Adrenal gland (tissue), 12 donors: ENCODE results near the gene G6PD. TPM values are rescaled to one million over a fixed set of nuclear protein-coding genes. Genes with fewer than 3 reads are reported as not detected.

Experiments
- DNase-seq, 7 donors: peaks; one replicate each; pipeline ENCODE4 v3.0.0-alpha.2; 2019 to 2020
- H3K27ac ChIP-seq, 5 donors: fragments of 200-600 bp; sonication (generic) in 4 of 5; 1 replicate in 3 of 5; 2 replicates in 2 of 5; pipeline versions ENCODE4 v1.5.1 to v1.8.0; 2016 to 2020; ENCODE audit warnings: mild to moderate bottlenecking in 1 of 5
- H3K27me3 ChIP-seq: fragments of 200-600 bp; 2 replicates; pipeline ENCODE4 v1.8.0; 2021
- H3K36me3 ChIP-seq, 2 donors: fragments of 200-600 bp; replicated peaks in 1 of 2; 1 replicate in 1 of 2; 2 replicates in 1 of 2; pipeline versions ENCODE4 v1.5.1 to v1.8.0; 2018 to 2022
- H3K4me1 ChIP-seq, 2 donors: fragments of 200-600 bp; replicated peaks in 1 of 2; 1 replicate in 1 of 2; 2 replicates in 1 of 2; pipeline versions ENCODE4 v1.5.1 to v1.8.0; 2018 to 2021
- H3K4me3 ChIP-seq, 4 donors: fragments of 200-600 bp; sonication (generic) in 3 of 4; one replicate each; pipeline ENCODE4 v1.5.1; 2016 to 2018
- H3K9me3 ChIP-seq, 3 donors: fragments of 200-600 bp; sonication (generic) in 1 of 3; replicated peaks in 1 of 3; 1 replicate in 2 of 3; 2 replicates in 1 of 3; pipeline versions ENCODE4 v1.5.1 to v1.8.0; 2016 to 2021
- POLR2A ChIP-seq, 2 donors: fragments of 450-650 bp; IDR thresholded peaks; one replicate each; pipeline ENCODE4 v1.6.1; 2017; ENCODE audit warnings: antibody characterized with exemption in 2 of 2, mild to moderate bottlenecking in 2 of 2, moderate library complexity in 1 of 2
- WGBS, 4 donors: extraction: QIAGEN DNeasy Blood & Tissue Kit in 2 of 4; methylation state at CpG; one replicate each; pipeline versions ENCODE4 v1.1.5 to v1.1.7; 2013 to 2017; 5-methylcytosine and 5-hydroxymethylcytosine counted together
- intact Hi-C, 2 donors: fragments of 100-400 bp; cut with DNase I; formaldehyde crosslinking; loops; one replicate each; pipeline versions ENCODE4 v1.14.1 to v1.15.0; 2022 to 2023
- polyA plus RNA-seq, 3 donors: library from polyadenylated mRNA; stranded (reverse); fragments of 200-250 nt in 2 of 3; fragments of 350-450 nt in 1 of 3; fragmentation: Illumina TruSeq in 1 of 3; extraction: RNeasy Lipid Tissue Mini Kit (QIAGEN cat#74804) in 1 of 3; gene quantifications; one replicate each; pipeline ENCODE4 v1.2.3, GENCODE V29; 2013 to 2014
- total RNA-seq, 9 donors: library from RNA; depleted of rRNA in 4 of 9; stranded (reverse); fragments of >200 nt in 4 of 9; fragments of 120-200 nt in 1 of 9; fragmentation: NEBNext Ultra II Directional in 1 of 9; extraction: Animal tissue kit (Norgen Biotek cat#: 25700) in 1 of 9; gene quantifications; one replicate each; pipeline versions ENCODE4 v1.1.0 to v1.2.4, GENCODE V29; 2013 to 2023
- TF ChIP-seq, protein P1 (sequence below), 6 experiments: fragments of 450-650 bp in 4 of 6; fragments of 200-600 bp in 2 of 6; sonication (generic) in 1 of 6; IDR thresholded peaks; 1 replicate in 5 of 6; 2 replicates in 1 of 6; pipeline versions ENCODE4 v1.5.1 to v1.8.0; 2016 to 2021; ENCODE audit warnings: antibody characterized with exemption in 6 of 6, mild to moderate bottlenecking in 2 of 6, moderate library complexity in 1 of 6
- donor health status: healthy with polysubstance abuse.
- donor health status: Bipolar disorder and iron deficiency.
- donor health status: DM: yes; HTN: yes; CAD: no.
- donor health status: DM: no; HTN: no; CAD: no.
- donor health status: DM: no; HTN: no; CAD: no.
- donor health status: DM: yes; HTN: yes; CAD: no.

Gene G6PD
- total and polyA plus RNA-seq, 12 donors: 22.1 to 124 (median 93.8) TPM

DNA sequence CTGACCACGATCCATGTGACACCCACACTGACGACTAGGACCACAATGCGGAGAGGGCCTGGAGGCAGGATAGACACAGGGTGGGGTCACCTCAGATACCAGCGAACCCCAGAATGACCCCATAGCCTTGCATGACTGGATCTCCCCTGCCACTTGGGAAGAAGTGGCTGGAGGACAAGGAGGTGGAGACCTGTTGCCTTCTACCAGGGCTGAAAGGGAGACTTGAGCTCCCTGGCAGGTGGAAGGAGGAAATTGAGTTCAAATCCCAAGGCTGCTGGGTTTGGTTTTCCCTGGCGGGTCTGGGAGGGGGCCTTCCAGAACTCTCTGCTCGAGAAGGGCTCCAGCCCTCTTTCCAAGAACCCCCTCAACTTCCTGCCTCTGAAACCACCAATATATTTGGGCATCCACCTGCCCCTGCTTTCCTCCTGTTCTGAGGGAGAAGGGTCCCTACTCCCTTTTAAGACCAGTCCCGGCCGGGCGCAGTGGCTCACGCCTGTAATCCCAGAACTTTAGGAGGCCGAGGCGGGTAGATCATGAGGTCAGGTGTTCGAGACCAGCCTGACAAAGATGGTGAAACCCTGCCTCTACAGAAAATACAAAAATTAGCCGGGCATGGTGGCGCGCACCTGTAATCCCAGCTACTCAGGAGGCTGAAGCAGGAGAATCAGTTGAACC is 33.6 kb downstream of the G6PD start:
- WGBS, 4 donors: 85 to 95% (median 89%) methylated on average over 6 to 16 of the region's 16 CpGs
- no peak for DNase-seq
- peaks cover 16 to 21% of the 10 kb centered on the region in 2 donors for H3K4me1 ChIP-seq
- no peaks in the 10 kb centered on the region for H3K36me3 ChIP-seq
- no peak overlapping the region for H3K27ac ChIP-seq
- TF ChIP-seq, protein P1, sequence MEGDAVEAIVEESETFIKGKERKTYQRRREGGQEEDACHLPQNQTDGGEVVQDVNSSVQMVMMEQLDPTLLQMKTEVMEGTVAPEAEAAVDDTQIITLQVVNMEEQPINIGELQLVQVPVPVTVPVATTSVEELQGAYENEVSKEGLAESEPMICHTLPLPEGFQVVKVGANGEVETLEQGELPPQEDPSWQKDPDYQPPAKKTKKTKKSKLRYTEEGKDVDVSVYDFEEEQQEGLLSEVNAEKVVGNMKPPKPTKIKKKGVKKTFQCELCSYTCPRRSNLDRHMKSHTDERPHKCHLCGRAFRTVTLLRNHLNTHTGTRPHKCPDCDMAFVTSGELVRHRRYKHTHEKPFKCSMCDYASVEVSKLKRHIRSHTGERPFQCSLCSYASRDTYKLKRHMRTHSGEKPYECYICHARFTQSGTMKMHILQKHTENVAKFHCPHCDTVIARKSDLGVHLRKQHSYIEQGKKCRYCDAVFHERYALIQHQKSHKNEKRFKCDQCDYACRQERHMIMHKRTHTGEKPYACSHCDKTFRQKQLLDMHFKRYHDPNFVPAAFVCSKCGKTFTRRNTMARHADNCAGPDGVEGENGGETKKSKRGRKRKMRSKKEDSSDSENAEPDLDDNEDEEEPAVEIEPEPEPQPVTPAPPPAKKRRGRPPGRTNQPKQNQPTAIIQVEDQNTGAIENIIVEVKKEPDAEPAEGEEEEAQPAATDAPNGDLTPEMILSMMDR (IDR thresholded peaks at IDR 0.05): no peak
- TF ChIP-seq POLR2A (IDR thresholded peaks at IDR 0.05): no peak
- intact Hi-C loops: no loop called here
- no peaks in the 10 kb centered on the region for H3K27me3 ChIP-seq
- no peaks in the 10 kb centered on the region for H3K9me3 ChIP-seq
- H3K4me3 ChIP-seq: no peak overlapping the region

DNA sequence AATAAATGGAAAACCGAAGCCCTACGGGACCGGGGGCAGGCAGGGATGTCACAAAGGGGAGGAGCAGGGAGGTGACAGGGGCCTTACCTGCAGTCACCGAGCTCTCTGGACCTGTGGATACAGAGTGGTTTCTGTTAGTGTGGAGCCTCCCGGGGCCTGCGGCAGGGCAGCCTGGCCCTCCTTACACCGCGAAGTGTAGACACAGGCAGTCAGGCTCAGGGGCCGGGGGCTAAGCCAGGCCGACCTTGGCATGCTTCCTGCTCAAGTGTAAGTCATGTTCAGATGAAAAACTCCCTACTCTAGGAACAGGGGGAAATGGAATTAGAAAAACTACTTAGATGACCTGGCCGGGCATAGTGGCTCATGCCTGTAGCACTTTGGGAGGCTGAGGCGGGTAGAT is 34.9 kb downstream of the G6PD start:
- Histone ChIP-seq H3K4me1 (peaks cover 3 to 8% of the 10 kb centered on the region in 2 donors), H3K9me3 (no peaks in the 10 kb centered on the region), H3K4me3 (no peak overlapping the region), H3K36me3 (no peaks in the 10 kb centered on the region), H3K27me3 (no peaks in the 10 kb centered on the region), H3K27ac (peak overlapping the region in 1 of 5 donors; percentile 77)
- DNase-seq: no peak
- intact Hi-C loops: no loop called here
- WGBS, 4 donors: 61 to 91% (median 68%) methylated on average over 4 to 12 of the region's 12 CpGs
- TF ChIP-seq, protein P1 (IDR thresholded peaks at IDR 0.05): no peak
- TF ChIP-seq POLR2A (IDR thresholded peaks at IDR 0.05): no peak

DNA sequence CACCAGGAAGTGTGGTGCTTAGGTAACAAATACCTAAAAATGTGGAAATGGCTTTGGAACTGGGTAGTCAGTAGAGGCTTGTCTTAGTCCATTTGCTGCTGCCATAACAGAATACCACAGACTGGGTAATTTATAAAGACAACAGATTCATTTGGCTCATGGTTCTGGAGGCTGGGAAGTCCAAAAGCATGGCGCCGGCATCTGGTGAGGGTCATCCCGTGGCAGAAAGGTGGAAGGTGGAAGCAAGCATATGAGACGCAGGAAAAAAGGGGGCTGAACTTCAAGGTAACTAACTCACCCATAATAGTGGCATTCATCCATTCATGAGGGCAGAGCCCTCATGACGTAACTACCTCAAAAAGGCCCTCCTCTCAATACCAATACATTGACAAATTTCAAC is 37.2 kb downstream of the G6PD start:
- Histone ChIP-seq H3K4me3 (no peak overlapping the region), H3K36me3 (no peaks in the 10 kb centered on the region), H3K4me1 (no peaks in the 10 kb centered on the region), H3K27ac (no peak overlapping the region), H3K27me3 (no peaks in the 10 kb centered on the region), H3K9me3 (no peaks in the 10 kb centered on the region)
- intact Hi-C loops: no loop called here
- WGBS, 4 donors: 86 to 98% (median 98%) methylated on average over 5 of the region's 5 CpGs
- DNase-seq: no peak
- no peak for TF ChIP-seq POLR2A (IDR thresholded peaks at IDR 0.05)
- TF ChIP-seq, protein P1 (IDR thresholded peaks at IDR 0.05): no peak

DNA sequence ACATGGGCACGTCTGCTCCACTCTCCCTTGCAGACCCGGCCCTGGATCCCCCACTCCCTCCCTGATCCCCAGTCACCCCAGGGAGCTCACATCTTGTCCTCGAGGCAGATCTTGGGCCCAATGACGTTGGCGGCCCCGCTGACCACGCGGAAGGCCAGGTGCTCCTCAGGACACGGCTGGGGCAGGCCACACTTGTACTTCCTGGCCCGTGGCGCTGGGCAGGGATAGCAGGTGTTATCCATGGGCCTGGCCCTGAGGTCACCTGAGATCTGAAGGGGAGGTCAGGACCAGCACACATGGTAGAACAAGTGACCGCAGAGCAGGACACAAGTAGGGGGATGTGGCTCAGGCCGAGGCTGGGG is 38.3 kb downstream of the G6PD start:
- TF ChIP-seq POLR2A (IDR thresholded peaks at IDR 0.05): no peak
- TF ChIP-seq, protein P1 (IDR thresholded peaks at IDR 0.05): no peak
- H3K27ac ChIP-seq: no peak overlapping the region
- no peak for DNase-seq
- WGBS, 4 donors: 84 to 92% (median 90%) methylated on average over 12 to 13 of the region's 13 CpGs; no CpG with 5 or more reads in 1 of the 4 donors
- H3K27me3 ChIP-seq: no peaks in the 10 kb centered on the region
- intact Hi-C loops: no loop called here
- no peak overlapping the region for H3K4me3 ChIP-seq
- H3K4me1 ChIP-seq: no peaks in the 10 kb centered on the region
- no peaks in the 10 kb centered on the region for H3K9me3 ChIP-seq
- no peaks in the 10 kb centered on the region for H3K36me3 ChIP-seq
